ENCODE data around the gene DERL3. TPM values are rescaled to one million over a fixed set of nuclear protein-coding genes. Genes with fewer than 3 reads are reported as not detected.
A peak's percentile ranks its signal among the peaks of the same experiment; 100 is the strongest.

The DERL3 gene
- total and polyA plus RNA-seq, 4 donors = 6.1 to 15.1 (median 7.5) TPM

DNA sequence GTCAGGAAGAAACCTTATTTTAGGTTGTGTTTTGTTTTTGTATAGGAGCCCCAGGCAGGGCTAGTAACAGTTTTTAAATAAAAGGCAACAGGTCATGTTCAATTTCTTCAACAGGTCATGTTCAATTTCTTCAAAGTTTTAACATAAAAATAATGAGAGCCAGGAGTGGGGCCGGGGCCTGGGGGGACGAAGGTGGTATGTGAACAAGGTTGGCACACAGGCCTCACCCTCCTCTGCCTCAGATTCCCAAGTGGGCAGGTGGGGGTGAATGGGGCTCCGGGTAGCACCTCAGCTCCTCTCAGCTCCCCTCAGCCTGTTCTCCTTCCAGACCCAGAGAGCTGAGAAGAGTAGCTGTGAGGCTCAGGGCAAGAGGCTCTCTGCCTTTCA is 4.4 kb downstream of the DERL3 start:
- Histone ChIP-seq H3K27ac (ENCODE audit: low read depth in 1 of 2, low read length in 1 of 2) (peak overlapping the region in 1 of 2 donors; percentile 87), H3K4me3 (no peak overlapping the region), H3K9me3 (ENCODE audit: control insufficient read depth in 4 of 4, insufficient read depth in 3 of 4, low read length in 3 of 4) (no peaks in the 10 kb centered on the region), H3K9ac (ENCODE audit: insufficient read depth in 1 of 2, low read length in 2 of 2) (no peak overlapping the region), H3K36me3 (ENCODE audit: control insufficient read depth in 4 of 4, insufficient read depth in 4 of 4, low read length in 4 of 4) (peaks cover 0 to 44% (median 28%) of the 10 kb centered on the region in 4 donors), H3K27me3 (ENCODE audit: control insufficient read depth in 3 of 3, insufficient read depth in 3 of 3, low read length in 2 of 3) (no peaks in the 10 kb centered on the region), H3K4me1 (ENCODE audit: control insufficient read depth in 5 of 5, insufficient read depth in 5 of 5, low read length in 5 of 5) (peaks cover 0 to 7% (median 4%) of the 10 kb centered on the region in 5 donors)
- ATAC-seq (ENCODE audit: insufficient read depth, low FRiP score) = no peak
- DNase-seq = no peak
- WGBS, 2 donors = 93 to 100% methylated on average over 3 of the region's 3 CpGs
- TF ChIP-seq, protein P1, sequence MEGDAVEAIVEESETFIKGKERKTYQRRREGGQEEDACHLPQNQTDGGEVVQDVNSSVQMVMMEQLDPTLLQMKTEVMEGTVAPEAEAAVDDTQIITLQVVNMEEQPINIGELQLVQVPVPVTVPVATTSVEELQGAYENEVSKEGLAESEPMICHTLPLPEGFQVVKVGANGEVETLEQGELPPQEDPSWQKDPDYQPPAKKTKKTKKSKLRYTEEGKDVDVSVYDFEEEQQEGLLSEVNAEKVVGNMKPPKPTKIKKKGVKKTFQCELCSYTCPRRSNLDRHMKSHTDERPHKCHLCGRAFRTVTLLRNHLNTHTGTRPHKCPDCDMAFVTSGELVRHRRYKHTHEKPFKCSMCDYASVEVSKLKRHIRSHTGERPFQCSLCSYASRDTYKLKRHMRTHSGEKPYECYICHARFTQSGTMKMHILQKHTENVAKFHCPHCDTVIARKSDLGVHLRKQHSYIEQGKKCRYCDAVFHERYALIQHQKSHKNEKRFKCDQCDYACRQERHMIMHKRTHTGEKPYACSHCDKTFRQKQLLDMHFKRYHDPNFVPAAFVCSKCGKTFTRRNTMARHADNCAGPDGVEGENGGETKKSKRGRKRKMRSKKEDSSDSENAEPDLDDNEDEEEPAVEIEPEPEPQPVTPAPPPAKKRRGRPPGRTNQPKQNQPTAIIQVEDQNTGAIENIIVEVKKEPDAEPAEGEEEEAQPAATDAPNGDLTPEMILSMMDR (IDR thresholded peaks at IDR 0.05; ENCODE audit: control extremely low read depth, extremely low read depth) = no peak

DNA sequence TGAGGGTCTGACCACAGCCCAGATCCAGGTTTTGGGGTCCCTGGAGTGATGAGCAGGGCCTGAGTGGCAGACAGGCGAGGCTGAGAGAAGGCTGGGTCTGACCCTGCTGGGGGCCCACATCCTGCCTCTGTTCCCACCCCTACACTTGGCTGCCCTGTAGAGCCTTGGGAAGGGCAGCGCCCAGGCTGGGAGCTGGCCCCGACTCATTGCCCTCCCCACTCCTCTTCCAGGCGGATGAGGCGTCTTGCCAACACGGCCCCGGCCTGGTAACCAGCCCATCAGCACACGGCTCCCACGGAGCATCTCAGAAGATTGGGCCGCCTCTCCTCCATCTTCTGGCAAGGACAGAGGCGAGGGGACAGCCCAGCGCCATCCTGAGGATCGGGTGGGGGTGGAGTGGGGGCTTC is 4.9 kb downstream of the DERL3 start:
- DNase-seq = no peak
- Histone ChIP-seq H3K9me3 (ENCODE audit: control insufficient read depth in 4 of 4, insufficient read depth in 3 of 4, low read length in 3 of 4) (no peaks in the 10 kb centered on the region), H3K9ac (ENCODE audit: insufficient read depth in 1 of 2, low read length in 2 of 2) (no peak overlapping the region), H3K4me1 (ENCODE audit: control insufficient read depth in 5 of 5, insufficient read depth in 5 of 5, low read length in 5 of 5) (peaks cover 0 to 6% (median 4%) of the 10 kb centered on the region in 5 donors), H3K27ac (ENCODE audit: low read depth in 1 of 2, low read length in 1 of 2) (peak overlapping the region in 1 of 2 donors; percentile 85), H3K4me3 (no peak overlapping the region), H3K36me3 (ENCODE audit: control insufficient read depth in 4 of 4, insufficient read depth in 4 of 4, low read length in 4 of 4) (peaks cover 0 to 49% (median 33%) of the 10 kb centered on the region in 4 donors), H3K27me3 (ENCODE audit: control insufficient read depth in 3 of 3, insufficient read depth in 3 of 3, low read length in 2 of 3) (no peaks in the 10 kb centered on the region)
- ATAC-seq (ENCODE audit: insufficient read depth, low FRiP score) = no peak
- TF ChIP-seq, protein P1 (IDR thresholded peaks at IDR 0.05; ENCODE audit: control extremely low read depth, extremely low read depth) = no peak
- WGBS, 2 donors = 84 to 90% methylated on average over 13 of the region's 13 CpGs

DNA sequence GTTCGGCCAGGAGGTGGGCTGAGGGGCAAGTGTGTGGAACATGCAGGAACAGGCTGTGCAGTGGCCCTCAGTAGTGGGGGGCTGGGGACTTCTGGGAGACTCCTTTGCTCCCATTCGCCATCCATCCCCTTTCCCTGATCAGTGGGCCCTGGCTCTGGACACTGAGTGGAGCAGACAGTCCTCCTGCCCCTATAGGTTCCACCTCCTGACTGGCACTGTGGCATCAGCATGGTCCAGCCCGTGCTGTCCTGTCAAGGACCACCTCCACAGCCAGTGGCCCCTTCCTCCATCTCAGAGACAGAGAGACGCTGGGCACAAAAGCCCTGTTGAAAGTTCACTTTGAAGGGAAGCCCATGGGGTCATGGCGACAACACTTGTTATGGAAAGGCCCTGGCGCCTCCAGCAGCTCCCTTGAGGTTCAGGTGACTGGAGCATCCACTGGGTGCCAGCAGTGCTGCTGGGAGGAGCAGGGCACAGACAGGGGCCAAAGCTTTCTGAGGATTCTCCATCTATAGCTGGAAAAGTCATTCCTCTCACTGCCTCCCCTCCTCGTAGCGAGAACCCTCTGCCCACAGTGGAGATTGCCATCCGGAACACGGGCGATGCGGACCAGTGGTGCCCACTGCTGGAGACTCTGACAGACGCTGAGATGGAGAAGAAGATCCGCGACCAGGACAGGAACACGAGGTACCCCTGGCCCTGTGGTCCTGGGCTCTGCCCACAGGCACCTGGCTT is 5.6 kb downstream of the DERL3 start:
- peaks cover 0 to 56% (median 38%) of the 10 kb centered on the region in 4 donors for H3K36me3 ChIP-seq (ENCODE audit: control insufficient read depth in 4 of 4, insufficient read depth in 4 of 4, low read length in 4 of 4)
- DNase-seq (no peak), ATAC-seq (ENCODE audit: insufficient read depth, low FRiP score) (no peak)
- peak overlapping the region in 1 of 2 donors; percentile 85 for H3K27ac ChIP-seq (ENCODE audit: low read depth in 1 of 2, low read length in 1 of 2)
- WGBS, 2 donors = 93 to 98% methylated on average over 16 of the region's 16 CpGs
- H3K4me3 ChIP-seq = no peak overlapping the region
- H3K9me3 ChIP-seq (ENCODE audit: control insufficient read depth in 4 of 4, insufficient read depth in 3 of 4, low read length in 3 of 4) = no peaks in the 10 kb centered on the region
- TF ChIP-seq, protein P1 (IDR thresholded peaks at IDR 0.05; ENCODE audit: control extremely low read depth, extremely low read depth) = no peak
- no peaks in the 10 kb centered on the region for H3K27me3 ChIP-seq (ENCODE audit: control insufficient read depth in 3 of 3, insufficient read depth in 3 of 3, low read length in 2 of 3)
- peaks cover 0 to 4% (median under 1%) of the 10 kb centered on the region in 5 donors for H3K4me1 ChIP-seq (ENCODE audit: control insufficient read depth in 5 of 5, insufficient read depth in 5 of 5, low read length in 5 of 5)
- H3K9ac ChIP-seq (ENCODE audit: insufficient read depth in 1 of 2, low read length in 2 of 2) = no peak overlapping the region

All from lung (tissue), 12 donors.